ENCODE results near the gene ACCS.
A peak's percentile ranks its signal among the peaks of the same experiment; 100 is the strongest.

Gene ACCS

GRCh38 chr11:44128729-44129128 is 62.7 kb downstream of the ACCS start:
- no peak for DNase-seq
- in situ Hi-C loops (cut with HindIII; ENCODE audit: low pct_ligation_motif_present, low sequenced_read_pairs), result no loop called here
- Histone ChIP-seq H3K27ac (no peak overlapping the region), H3K4me3 (ENCODE audit: low read depth, low read length) (no peak overlapping the region), H3K27me3 (replicated peaks) (no peaks in the 10 kb centered on the region), H3K36me3 (replicated peaks) (peaks cover 7% of the 10 kb centered on the region)
- TF ChIP-seq CTCF (IDR thresholded peaks at IDR 0.05; ENCODE audit: low read depth, low read length, missing control alignments), result no peak

- no peak overlapping the region for H3K4me3 ChIP-seq (ENCODE audit: low read depth, low read length)
- TF ChIP-seq CTCF (IDR thresholded peaks at IDR 0.05; ENCODE audit: low read depth, low read length, missing control alignments), result peak; percentile 20
- no peaks in the 10 kb centered on the region for H3K27me3 ChIP-seq (replicated peaks)
- in situ Hi-C loops (cut with HindIII; ENCODE audit: low pct_ligation_motif_present, low sequenced_read_pairs), result no loop called here
- H3K36me3 ChIP-seq (replicated peaks), result peaks cover 3% of the 10 kb centered on the region
- DNase-seq, result peak; percentile 24
- H3K27ac ChIP-seq, result no peak overlapping the region
These were observed 64.7 kb downstream of the ACCS start for GRCh38 chr11:44130751-44131150.

- no peak overlapping the region for H3K27ac ChIP-seq
- no peak overlapping the region for H3K4me3 ChIP-seq (ENCODE audit: low read depth, low read length)
- DNase-seq, result peak; percentile 42
- H3K27me3 ChIP-seq (replicated peaks), result no peaks in the 10 kb centered on the region
- no peaks in the 10 kb centered on the region for H3K36me3 ChIP-seq (replicated peaks)
- in situ Hi-C loops (cut with HindIII; ENCODE audit: low pct_ligation_motif_present, low sequenced_read_pairs), result no loop called here
- peak; percentile 83 for TF ChIP-seq CTCF (IDR thresholded peaks at IDR 0.05; ENCODE audit: low read depth, low read length, missing control alignments)
These were observed 67.4 kb downstream of the ACCS start for GRCh38 chr11:44133335-44133946.

Data from brain microvascular endothelial cell (primary cell).